CD4-positive, alpha-beta T cell (primary cell): Measurements from ENCODE around the gene SLAMF8. TPM values are rescaled to one million over a fixed set of nuclear protein-coding genes. Genes with fewer than 3 reads are reported as not detected.

ENCODE experiments used
- ATAC-seq: fragments of 200-7000 bp; cut with Tn5 transposase; one replicate; pipeline ENCODE4 v1.10.0; 2022; ENCODE audit warnings: mild to moderate bottlenecking; ENCODE audit not compliant: poor library complexity
- CTCF ChIA-PET: fragments of 350-600 bp; sonication (Branson Sonifier 250); formaldehyde crosslinking; loops from one replicate; lab custom pipeline; 2021; ENCODE audit warnings: antibody characterized with exemption, inconsistent platforms; lab: Charles Lee
- POLR2A ChIA-PET: fragments of 350-600 bp; sonication (Branson Sonifier 250); formaldehyde crosslinking; loops from one replicate; lab custom pipeline; 2021; ENCODE audit warnings: antibody characterized with exemption, inconsistent platforms; lab: Charles Lee
- DNase-seq, 14 experiments: peaks; one replicate each; pipeline ENCODE4 v3.0.0-alpha.2; 2013 to 2020; ENCODE audit warnings: mixed read lengths in 2 of 14
- H3K27ac ChIP-seq, 2 donors: one replicate each; pipeline versions ENCODE4 v1.5.1 to v1.7.0; 2013; ENCODE audit warnings: low read length in 2 of 2, low read depth in 1 of 2, mild to moderate bottlenecking in 1 of 2
- H3K27me3 ChIP-seq, 2 experiments: 1 replicate in 1 of 2; 2 replicates in 1 of 2; pipeline versions ENCODE4 v1.6.1 to v1.7.0; 2013; ENCODE audit warnings: low read length in 2 of 2, control low read depth in 1 of 2, mild to moderate bottlenecking in 1 of 2, moderate library complexity in 1 of 2; ENCODE audit not compliant: insufficient read depth in 2 of 2, control insufficient read depth in 1 of 2
- H3K36me3 ChIP-seq: one replicate; pipeline ENCODE4 v1.6.1; 2013; ENCODE audit warnings: low read length, control low read depth; ENCODE audit not compliant: insufficient read depth
- H3K4me1 ChIP-seq: one replicate; pipeline ENCODE4 v1.6.1; 2013; ENCODE audit warnings: low read length, control low read depth; ENCODE audit not compliant: insufficient read depth
- H3K4me3 ChIP-seq: one replicate; pipeline ENCODE4 v1.5.1; 2013; ENCODE audit warnings: mild to moderate bottlenecking, low read length, moderate library complexity
- H3K9me3 ChIP-seq, 2 experiments: 1 replicate in 1 of 2; 2 replicates in 1 of 2; pipeline versions ENCODE4 v1.6.1 to v1.7.0; 2013; ENCODE audit warnings: low read length in 2 of 2, mild to moderate bottlenecking in 2 of 2, control low read depth in 1 of 2, moderate library complexity in 1 of 2; ENCODE audit not compliant: control insufficient read depth in 1 of 2, insufficient read depth in 1 of 2
- H3K27ac Mint-ChIP-seq: one replicate; pipeline ENCODE4 v1.8.0; 2020; ENCODE audit warnings: mixed read lengths
- H3K27me3 Mint-ChIP-seq: one replicate; pipeline ENCODE4 v1.8.0; 2021; ENCODE audit warnings: mixed read lengths
- H3K36me3 Mint-ChIP-seq: one replicate; pipeline ENCODE4 v1.8.0; 2021; ENCODE audit warnings: low read depth, mixed read lengths
- H3K4me1 Mint-ChIP-seq: one replicate; pipeline ENCODE4 v1.8.0; 2021; ENCODE audit warnings: low read depth, mixed read lengths
- H3K4me3 Mint-ChIP-seq: one replicate; pipeline ENCODE4 v1.8.0; 2020; ENCODE audit warnings: mild to moderate bottlenecking, mixed read lengths
- H3K9me3 Mint-ChIP-seq: one replicate; pipeline ENCODE4 v1.8.0; 2020; ENCODE audit warnings: mixed read lengths
- CTCF ChIP-seq: fragments of 200-600 bp; IDR thresholded peaks from one replicate; pipeline ENCODE4 v1.8.0; 2022; ENCODE audit warnings: antibody characterized with exemption, mild to moderate bottlenecking
- intact Hi-C, 2 experiments: fragments of 100-400 bp; cut with DNase I in 1 of 2; cut with micrococcal nuclease in 1 of 2; formaldehyde crosslinking; loops; one replicate each; pipeline versions ENCODE4 v1.15.1 to v1.9.0; 2023 to 2025; cut with DNase I, micrococcal nuclease
- total RNA-seq, 174 experiments: library from RNA in 2 of 174; stranded (reverse) in 2 of 174; gene quantifications; one replicate each; pipeline ENCODE4 v1.2.3 and lab custom pipeline; 2021 to 2026

Gene SLAMF8
- total RNA-seq, 2 experiments from 2014 or later = 0.34 TPM; not detected in 1

DNA sequence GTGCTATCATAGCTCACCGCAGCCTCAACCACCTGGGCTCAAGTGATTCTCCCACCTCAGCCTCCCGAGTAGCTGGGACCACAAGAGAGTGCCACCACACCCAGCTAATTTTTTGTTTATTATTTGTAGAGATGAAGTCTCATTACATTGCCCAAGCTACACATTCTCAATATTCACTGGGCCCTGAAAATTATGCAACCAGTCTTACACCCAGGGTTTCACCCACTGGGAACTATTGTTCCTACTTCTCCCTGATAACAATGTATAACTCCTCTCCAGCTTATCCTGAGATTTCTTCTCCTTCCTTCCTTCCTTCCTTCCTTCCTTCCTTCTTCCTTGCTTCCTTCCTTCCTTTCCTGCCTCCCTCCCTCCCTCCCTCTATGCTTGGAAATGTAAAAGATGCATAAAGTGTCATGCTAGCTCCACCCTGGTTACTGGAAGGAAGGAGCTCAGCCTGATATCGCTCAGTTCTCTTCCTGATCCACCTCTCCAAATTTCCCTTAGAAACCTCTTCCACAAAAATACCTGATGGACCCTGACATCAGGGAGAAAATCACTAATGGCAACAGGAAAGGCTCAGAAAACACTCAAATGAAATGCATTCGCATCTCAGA is 47.0 kb downstream of the SLAMF8 start:
- H3K27ac ChIP-seq = no peak overlapping the region
- Mint-ChIP-seq H3K27ac (no peak overlapping the region), H3K9me3 (no peaks in the 10 kb centered on the region), H3K4me3 (no peak overlapping the region), H3K27me3 (peaks cover 3% of the 10 kb centered on the region), H3K36me3 (no peaks in the 10 kb centered on the region), H3K4me1 (no peaks in the 10 kb centered on the region)
- H3K4me1 ChIP-seq = no peaks in the 10 kb centered on the region
- no peaks in the 10 kb centered on the region for H3K36me3 ChIP-seq
- intact Hi-C loops = no loop called here
- no peaks in the 10 kb centered on the region for H3K9me3 ChIP-seq
- POLR2A ChIA-PET = no interaction called here
- CTCF ChIA-PET = interaction anchor here (1.5 kb wide), 1 partner anchor 13 kb away, joined by 3 read pairs; no protein-coding TSS in a partner anchor
- ATAC-seq (no peak), DNase-seq (no peak)
- TF ChIP-seq CTCF = no peak
- no peaks in the 10 kb centered on the region for H3K27me3 ChIP-seq
- H3K4me3 ChIP-seq = no peak overlapping the region

- H3K36me3 ChIP-seq = no peaks in the 10 kb centered on the region
- Mint-ChIP-seq H3K9me3 (no peaks in the 10 kb centered on the region), H3K27ac (no peak overlapping the region), H3K27me3 (no peaks in the 10 kb centered on the region), H3K4me1 (no peaks in the 10 kb centered on the region), H3K36me3 (no peaks in the 10 kb centered on the region), H3K4me3 (no peak overlapping the region)
- no peak overlapping the region for H3K27ac ChIP-seq
- ChIA-PET CTCF (no interaction called here), POLR2A (no interaction called here)
- ATAC-seq (no peak), DNase-seq (no peak)
- no peaks in the 10 kb centered on the region for H3K9me3 ChIP-seq
- no peaks in the 10 kb centered on the region for H3K27me3 ChIP-seq
- intact Hi-C loops = no loop called here
- TF ChIP-seq CTCF = no peak
- H3K4me3 ChIP-seq = no peak overlapping the region
- peaks cover 6% of the 10 kb centered on the region for H3K4me1 ChIP-seq
These were observed 51.2 kb downstream of the SLAMF8 start for GRCh38 chr1:159877695-159878444.

GRCh38 chr1:159879136-159879535 is 52.5 kb downstream of the SLAMF8 start:
- Mint-ChIP-seq H3K27me3 (no peaks in the 10 kb centered on the region), H3K36me3 (no peaks in the 10 kb centered on the region), H3K9me3 (no peaks in the 10 kb centered on the region), H3K4me3 (no peak overlapping the region), H3K27ac (no peak overlapping the region), H3K4me1 (no peaks in the 10 kb centered on the region)
- CTCF ChIA-PET = interaction anchor here (1.5 kb wide), 2 partner anchors 9 to 13 kb away, joined by 3 to 5 read pairs; no protein-coding TSS in a partner anchor
- no peak for DNase-seq
- Histone ChIP-seq H3K27me3 (no peaks in the 10 kb centered on the region), H3K27ac (no peak overlapping the region), H3K9me3 (no peaks in the 10 kb centered on the region), H3K36me3 (no peaks in the 10 kb centered on the region), H3K4me3 (no peak overlapping the region), H3K4me1 (peaks cover 6% of the 10 kb centered on the region)
- no peak for TF ChIP-seq CTCF
- POLR2A ChIA-PET = interaction anchor here (0.9 kb wide), 1 partner anchor 81 kb away, joined by 4 read pairs; no protein-coding TSS in a partner anchor
- intact Hi-C loops = no loop called here
- no peak for ATAC-seq
